Spleen (tissue), 11 donors: ENCODE results near the gene PDXK. TPM values are rescaled to one million over a fixed set of nuclear protein-coding genes. Genes with fewer than 3 reads are reported as not detected.
A peak's percentile ranks its signal among the peaks of the same experiment; 100 is the strongest.

Source experiments
- DNase-seq: peaks from one replicate; pipeline ENCODE4 v3.0.0-alpha.2; 2020
- H3K27ac ChIP-seq, 8 donors: fragments of 200-600 bp; sonication (generic) in 7 of 8; 1 replicate in 4 of 8; 2 replicates in 4 of 8; pipeline versions ENCODE4 v1.5.0 to v1.8.0; 2016 to 2021; ENCODE audit warnings: inconsistent platforms in 4 of 8, mild to moderate bottlenecking in 4 of 8, moderate library complexity in 1 of 8
- H3K27me3 ChIP-seq, 7 donors: fragments of 200-600 bp; sonication (generic) in 6 of 7; replicated peaks in 1 of 7; 1 replicate in 4 of 7; 2 replicates in 3 of 7; pipeline versions ENCODE4 v1.5.0 to v1.8.0; 2016 to 2021; ENCODE audit warnings: inconsistent platforms in 3 of 7, mild to moderate bottlenecking in 1 of 7
- H3K36me3 ChIP-seq, 6 donors: fragments of 200-600 bp; sonication (generic) in 5 of 6; 1 replicate in 4 of 6; 2 replicates in 2 of 6; pipeline versions ENCODE4 v1.5.0 to v1.8.0; 2016 to 2021; ENCODE audit warnings: inconsistent platforms in 2 of 6
- H3K4me1 ChIP-seq, 6 donors: fragments of 200-600 bp; sonication (generic) in 5 of 6; 1 replicate in 3 of 6; 2 replicates in 3 of 6; pipeline versions ENCODE4 v1.5.0 to v1.8.0; 2016 to 2021; ENCODE audit warnings: inconsistent platforms in 3 of 6
- H3K4me3 ChIP-seq, 8 donors: fragments of 200-600 bp; sonication (generic) in 7 of 8; 1 replicate in 4 of 8; 2 replicates in 4 of 8; pipeline versions ENCODE4 v1.5.0 to v1.8.0; 2016 to 2021; ENCODE audit warnings: inconsistent platforms in 4 of 8, mild to moderate bottlenecking in 4 of 8, moderate library complexity in 2 of 8
- H3K9me3 ChIP-seq, 8 donors: fragments of 200-600 bp; sonication (generic) in 7 of 8; 1 replicate in 4 of 8; 2 replicates in 4 of 8; pipeline versions ENCODE4 v1.5.0 to v1.8.0; 2016 to 2021; ENCODE audit warnings: inconsistent platforms in 4 of 8
- CTCF ChIP-seq, 11 experiments: fragments of 200-600 bp in 7 of 11; fragments of 450-650 bp in 4 of 11; sonication (generic) in 4 of 11; IDR thresholded peaks in 8 of 11; conservative IDR thresholded peaks in 3 of 11; 1 replicate in 7 of 11; 2 replicates in 4 of 11; pipeline versions ENCODE4 v1.4.0 to v1.8.0; 2016 to 2021; ENCODE audit warnings: antibody characterized with exemption in 11 of 11, inconsistent platforms in 4 of 11, mild to moderate bottlenecking in 1 of 11
- POLR2A ChIP-seq, 3 donors: fragments of 450-650 bp; IDR thresholded peaks; one replicate each; pipeline ENCODE4 v1.5.1; 2017; ENCODE audit warnings: antibody characterized with exemption in 3 of 3, mild to moderate bottlenecking in 1 of 3
- POLR2AphosphoS5 ChIP-seq, 3 donors: sonication (generic); formaldehyde crosslinking; IDR thresholded peaks; one replicate each; pipeline ENCODE4 v1.5.1; 2017; ENCODE audit warnings: antibody characterized with exemption in 3 of 3
- WGBS, 5 donors: extraction: QIAGEN DNeasy Blood & Tissue Kit in 3 of 5; methylation state at CpG; one replicate each; pipeline versions ENCODE4 v1.1.5 to v1.1.7; 2013 to 2018; 5-methylcytosine and 5-hydroxymethylcytosine counted together
- intact Hi-C: fragments of 100-400 bp; cut with DNase I; formaldehyde crosslinking; loops from one replicate; pipeline ENCODE4 v1.15.0; 2023; ENCODE audit warnings: low total_unique reads
- polyA plus RNA-seq, 3 donors: library from polyadenylated mRNA; stranded (reverse); fragments of 200-250 nt; gene quantifications; one replicate each; pipeline ENCODE4 v1.2.1, GENCODE V29; 2013
- total RNA-seq, 7 donors: library from RNA; depleted of rRNA in 3 of 7; stranded (reverse); fragments of >200 nt in 3 of 7; fragmentation: NEBNext Ultra II Directional in 4 of 7; extraction: Animal tissue kit (Norgen Biotek cat#: 25700) in 4 of 7; gene quantifications; one replicate each; pipeline versions ENCODE4 v1.1.0 to v1.2.1, GENCODE V29; 2016 to 2021
- donor health status: healthy with polysubstance abuse.
- donor health status: DM: no; HTN: no; CAD: no; lungs with moderate emphysema.
- donor health status: DM: no; HTN: no; CAD: no.
- donor health status: Bipolar disorder and iron deficiency.
- donor health status: healthy.
- donor health status: DM: no; HTN: no; CAD: no.
- donor health status: DM: yes; HTN: yes; CAD: no.

PDXK gene
- total and polyA plus RNA-seq, 10 donors: 17.9 to 82.9 (median 51.0) TPM

- H3K36me3 ChIP-seq: peaks cover 0 to 100% (median 62%) of the 10 kb centered on the region in 6 donors
- no peaks in the 10 kb centered on the region for H3K9me3 ChIP-seq
- peak overlapping the region in 2 of 8 donors; percentile 10 to 19 for H3K4me3 ChIP-seq
- intact Hi-C loops: no loop called here
- no peak for TF ChIP-seq CTCF (IDR thresholded peaks at IDR 0.05 in 8 of 11, conservative IDR thresholded peaks at IDR 0.05 in 3 of 11)
- peak in 1 of 3 donors; percentile 62 for TF ChIP-seq POLR2AphosphoS5 (IDR thresholded peaks at IDR 0.05)
- TF ChIP-seq POLR2A (IDR thresholded peaks at IDR 0.05): no peak
- no peaks in the 10 kb centered on the region for H3K27me3 ChIP-seq
- WGBS, 5 donors: 59 to 75% (median 63%) methylated on average over 17 to 18 of the region's 18 CpGs
- peaks cover 0 to 24% (median 8%) of the 10 kb centered on the region in 6 donors for H3K4me1 ChIP-seq
- peak overlapping the region; percentile 33 to 80 (median 68) for H3K27ac ChIP-seq
- peak; percentile 72 for DNase-seq
These were observed 39.2 kb downstream of the PDXK start for GRCh38 chr21:43758111-43758641.

- no peak for DNase-seq
- H3K27ac ChIP-seq: peak overlapping the region in 7 of 8 donors; percentile 5 to 80 (median 70)
- intact Hi-C loops: no loop called here
- peak overlapping the region in 1 of 8 donors; percentile 10 for H3K4me3 ChIP-seq
- H3K9me3 ChIP-seq: no peaks in the 10 kb centered on the region
- TF ChIP-seq CTCF (IDR thresholded peaks at IDR 0.05 in 8 of 11, conservative IDR thresholded peaks at IDR 0.05 in 3 of 11) (no peak), POLR2A (IDR thresholded peaks at IDR 0.05) (no peak), POLR2AphosphoS5 (IDR thresholded peaks at IDR 0.05) (no peak)
- H3K27me3 ChIP-seq: no peaks in the 10 kb centered on the region
- 81 to 90% (median 83%) methylated on average over 10 of the region's 10 CpGs for WGBS, 5 donors
- peaks cover 0 to 24% (median 8%) of the 10 kb centered on the region in 6 donors for H3K4me1 ChIP-seq
- H3K36me3 ChIP-seq: peaks cover 0 to 99% (median 56%) of the 10 kb centered on the region in 6 donors
These were observed 39.9 kb downstream of the PDXK start for GRCh38 chr21:43758811-43759210.

- H3K27me3 ChIP-seq: no peaks in the 10 kb centered on the region
- 84 to 96% (median 95%) methylated on average over 16 to 19 of the region's 19 CpGs for WGBS, 5 donors
- no peak overlapping the region for H3K4me3 ChIP-seq
- intact Hi-C loops: no loop called here
- DNase-seq: no peak
- H3K4me1 ChIP-seq: peaks cover 0 to 24% (median 8%) of the 10 kb centered on the region in 6 donors
- H3K9me3 ChIP-seq: no peaks in the 10 kb centered on the region
- H3K27ac ChIP-seq: peak overlapping the region in 2 of 8 donors; percentile 7 to 80
- peaks cover 0 to 96% (median 47%) of the 10 kb centered on the region in 6 donors for H3K36me3 ChIP-seq
- TF ChIP-seq CTCF (IDR thresholded peaks at IDR 0.05 in 8 of 11, conservative IDR thresholded peaks at IDR 0.05 in 3 of 11): no peak
- peak in 1 of 3 donors; percentile 30 for TF ChIP-seq POLR2AphosphoS5 (IDR thresholded peaks at IDR 0.05)
- TF ChIP-seq POLR2A (IDR thresholded peaks at IDR 0.05): no peak
These were observed 40.7 kb downstream of the PDXK start for GRCh38 chr21:43759651-43760050.

GRCh38 chr21:43760391-43760958 is 41.5 kb downstream of the PDXK start:
- Histone ChIP-seq H3K9me3 (no peaks in the 10 kb centered on the region), H3K27me3 (no peaks in the 10 kb centered on the region), H3K27ac (no peak overlapping the region), H3K36me3 (peaks cover 0 to 88% (median 40%) of the 10 kb centered on the region in 6 donors), H3K4me3 (no peak overlapping the region), H3K4me1 (peaks cover 0 to 24% (median 8%) of the 10 kb centered on the region in 6 donors)
- DNase-seq: no peak
- no peak for TF ChIP-seq CTCF (IDR thresholded peaks at IDR 0.05 in 8 of 11, conservative IDR thresholded peaks at IDR 0.05 in 3 of 11)
- TF ChIP-seq POLR2AphosphoS5 (IDR thresholded peaks at IDR 0.05): peak in 1 of 3 donors; percentile 26
- intact Hi-C loops: no loop called here
- 87 to 91% (median 90%) methylated on average over 21 to 22 of the region's 22 CpGs for WGBS, 5 donors
